Daoy (cell line): ENCODE data around the gene SCYL1. TPM values are rescaled to one million over a fixed set of nuclear protein-coding genes. Genes with fewer than 3 reads are reported as not detected.

Experiments used
- DNase-seq: peaks from one replicate; pipeline ENCODE4 v3.0.0-alpha.2; 2015; ENCODE audit warnings: low read depth
- total RNA-seq: library from RNA; depleted of rRNA; stranded (reverse); fragments of >200 nt; shearing (Covaris generic); gene quantifications from 2 replicates; pipeline ENCODE4 v1.2.3, GENCODE V29; 2014; rRNA removed

The SCYL1 gene
- total RNA-seq: 69.4 and 84.5 TPM in 2 replicates

- DNase-seq: peak; percentile 77
Observed at GRCh38 chr11:65524741-65525545, at the start of gene SCYL1. Gene SCYL1, plus strand, starts transcription at chr11:65525083. Its CDS starts 71 bp downstream, at chr11:65525154.

GRCh38 chr11:65476632-65477148, 48.2 kb upstream of the SCYL1 start:
- no peak for DNase-seq

DNA sequence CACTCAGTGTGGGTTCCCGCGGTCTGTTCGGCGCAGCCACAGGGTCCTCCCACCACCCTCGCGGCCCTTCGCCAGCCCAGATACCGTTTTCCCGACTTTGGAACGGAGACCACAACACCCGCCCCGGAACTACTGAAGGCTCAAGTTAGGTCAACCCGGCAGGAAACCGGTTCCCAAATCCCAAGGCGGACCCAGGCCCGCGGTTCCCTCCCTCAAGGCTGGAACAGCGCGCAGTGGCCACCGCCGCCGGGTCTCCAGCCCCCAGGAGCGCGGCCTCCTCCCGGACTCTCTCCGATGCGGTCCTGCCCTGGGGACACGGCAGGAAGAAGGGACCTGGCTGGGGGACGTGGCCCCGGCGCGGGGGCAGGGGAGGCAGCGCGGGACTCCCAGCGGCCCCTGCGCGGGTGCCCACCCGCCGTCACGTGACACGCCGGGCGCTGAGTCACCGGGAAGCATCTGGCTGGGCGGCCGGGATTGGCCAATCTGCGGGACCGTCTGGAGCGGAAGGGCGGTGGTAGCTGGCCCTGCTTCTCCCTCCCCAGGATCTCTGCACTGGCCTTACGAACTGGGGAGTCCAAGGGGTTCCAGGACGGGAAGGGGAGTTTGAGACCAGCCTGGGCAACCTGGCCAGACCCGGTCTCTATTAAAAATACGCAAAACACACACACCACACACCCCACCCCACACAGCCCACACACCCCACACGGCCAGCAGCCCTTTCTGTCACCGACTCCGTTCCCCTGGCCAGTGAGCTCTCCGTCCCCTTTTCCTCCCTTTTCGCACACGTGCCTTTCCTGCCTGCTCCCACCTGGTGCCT, 47.5 kb upstream of the SCYL1 start:
- peak; percentile 98 for DNase-seq

- peak; percentile 66 for DNase-seq
Observed at GRCh38 chr11:65478388-65479183, 46.3 kb upstream of the SCYL1 start.

DNA sequence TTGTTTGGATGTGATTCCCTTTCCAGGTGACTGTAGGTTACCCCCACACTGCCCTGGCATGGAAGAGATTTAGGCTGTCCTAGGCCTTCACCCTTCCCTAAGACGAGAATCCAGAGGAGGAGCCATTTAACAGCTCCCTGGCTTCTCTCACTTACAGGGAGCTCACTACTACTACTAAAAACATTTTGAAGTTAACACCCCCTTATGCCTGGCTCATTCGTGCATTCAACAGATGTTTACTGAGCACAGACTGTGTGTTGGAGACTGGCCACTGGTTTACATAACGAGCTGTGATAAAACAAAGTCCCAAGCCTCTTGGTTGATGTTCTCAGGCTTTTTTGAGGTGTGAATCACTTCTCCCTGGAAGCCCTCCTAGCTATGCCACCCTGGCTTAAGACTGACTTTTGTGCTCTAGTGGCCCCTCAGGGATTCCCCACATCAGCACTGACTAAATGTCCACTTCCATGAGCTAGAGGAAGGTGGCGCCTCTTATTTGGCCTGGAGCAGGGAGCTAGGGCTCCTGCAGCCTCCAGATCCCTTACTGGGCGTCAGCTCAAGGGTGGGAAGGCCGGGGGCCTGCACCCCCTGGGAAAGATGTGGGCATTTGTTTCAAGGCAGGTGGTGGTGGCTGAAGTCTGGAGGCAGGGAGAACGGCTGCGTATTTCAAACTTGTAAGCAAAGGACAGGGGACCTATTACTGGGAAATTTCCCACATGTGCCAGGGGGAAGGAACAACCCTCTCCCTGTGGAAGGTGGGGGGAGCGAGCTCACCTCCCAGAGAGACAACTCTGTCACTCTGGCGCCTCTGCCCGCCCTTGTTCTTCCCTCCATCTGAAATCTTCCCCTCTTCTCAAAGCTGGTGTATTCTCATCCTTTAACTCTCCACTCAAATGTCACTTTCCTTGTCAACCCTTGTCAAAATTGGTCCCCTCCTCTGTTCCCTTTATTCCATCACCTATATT, 45.4 kb upstream of the SCYL1 start:
- peak; percentile 80 for DNase-seq

DNA sequence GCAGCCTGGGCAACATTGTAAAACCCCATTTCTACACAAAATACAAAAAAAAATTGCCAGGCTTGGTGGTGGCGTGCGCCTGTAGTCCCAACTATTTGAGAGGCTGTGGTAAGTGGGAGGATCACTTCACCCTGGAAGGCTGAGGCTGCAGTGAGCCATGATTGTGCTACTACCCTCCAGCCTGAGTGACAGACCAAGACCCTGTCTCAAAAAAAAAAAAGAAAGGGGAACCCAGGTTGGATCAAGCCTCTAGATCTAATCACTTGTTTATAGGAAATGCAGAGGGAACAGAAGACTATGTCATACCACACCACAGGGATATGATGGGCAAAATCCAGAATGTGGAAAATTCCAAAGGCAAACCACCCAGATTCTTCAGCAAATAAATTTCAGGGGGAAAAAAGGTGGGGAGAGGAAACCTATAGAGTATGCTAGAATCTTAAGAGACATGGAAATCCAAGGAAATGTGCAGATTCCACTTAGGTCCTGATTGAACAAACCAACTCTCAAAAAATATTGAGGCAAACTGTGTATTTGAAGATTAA, 42.5 kb upstream of the SCYL1 start:
- DNase-seq: no peak

- DNase-seq: no peak
Observed at GRCh38 chr11:65485920-65486219, 39.0 kb upstream of the SCYL1 start.

- DNase-seq: no peak
Observed at GRCh38 chr11:65486570-65487466, 38.1 kb upstream of the SCYL1 start.

- peak; percentile 99 for DNase-seq
Observed at GRCh38 chr11:65487467-65488272, 37.2 kb upstream of the SCYL1 start.

- no peak for DNase-seq
Observed at GRCh38 chr11:65488273-65489034, 36.4 kb upstream of the SCYL1 start.

- no peak for DNase-seq
Observed at GRCh38 chr11:65489035-65489705, 35.7 kb upstream of the SCYL1 start.

DNA sequence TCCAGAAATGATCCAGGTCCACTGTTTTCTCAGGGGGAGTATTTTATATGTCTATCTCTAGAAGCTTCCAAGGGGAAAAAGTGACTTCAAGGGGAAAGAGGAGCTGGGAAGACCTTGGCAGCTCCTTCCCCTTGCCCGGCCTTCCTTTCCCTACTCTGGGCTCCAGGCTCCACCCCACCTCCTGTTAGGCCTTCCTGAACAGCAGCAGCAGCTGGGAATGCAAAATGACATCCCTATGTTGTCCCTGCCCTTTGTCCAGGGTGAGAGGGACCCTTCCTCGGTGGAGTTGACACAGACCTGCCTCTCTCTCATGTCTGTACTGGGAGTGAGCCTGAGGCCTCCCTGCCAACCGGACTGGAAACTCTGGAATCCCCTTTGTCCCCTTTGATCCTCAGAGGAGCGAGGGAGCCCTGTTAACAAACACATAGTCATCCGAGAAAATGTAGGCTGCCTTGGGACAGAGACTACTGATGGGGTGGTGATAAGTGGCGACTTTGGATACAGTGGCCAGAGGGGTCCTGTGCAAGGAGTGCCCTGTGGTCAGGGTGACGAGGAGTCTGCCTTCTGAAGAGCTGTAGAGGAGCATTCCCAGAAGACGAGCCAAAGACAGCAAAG, 35.1 kb upstream of the SCYL1 start:
- no peak for DNase-seq

- DNase-seq: no peak
Observed at GRCh38 chr11:65491163-65491465, 33.8 kb upstream of the SCYL1 start.

GRCh38 chr11:65491614-65492386, 33.1 kb upstream of the SCYL1 start:
- peak; percentile 91 for DNase-seq

GRCh38 chr11:65492387-65492636, 32.6 kb upstream of the SCYL1 start:
- no peak for DNase-seq

DNA sequence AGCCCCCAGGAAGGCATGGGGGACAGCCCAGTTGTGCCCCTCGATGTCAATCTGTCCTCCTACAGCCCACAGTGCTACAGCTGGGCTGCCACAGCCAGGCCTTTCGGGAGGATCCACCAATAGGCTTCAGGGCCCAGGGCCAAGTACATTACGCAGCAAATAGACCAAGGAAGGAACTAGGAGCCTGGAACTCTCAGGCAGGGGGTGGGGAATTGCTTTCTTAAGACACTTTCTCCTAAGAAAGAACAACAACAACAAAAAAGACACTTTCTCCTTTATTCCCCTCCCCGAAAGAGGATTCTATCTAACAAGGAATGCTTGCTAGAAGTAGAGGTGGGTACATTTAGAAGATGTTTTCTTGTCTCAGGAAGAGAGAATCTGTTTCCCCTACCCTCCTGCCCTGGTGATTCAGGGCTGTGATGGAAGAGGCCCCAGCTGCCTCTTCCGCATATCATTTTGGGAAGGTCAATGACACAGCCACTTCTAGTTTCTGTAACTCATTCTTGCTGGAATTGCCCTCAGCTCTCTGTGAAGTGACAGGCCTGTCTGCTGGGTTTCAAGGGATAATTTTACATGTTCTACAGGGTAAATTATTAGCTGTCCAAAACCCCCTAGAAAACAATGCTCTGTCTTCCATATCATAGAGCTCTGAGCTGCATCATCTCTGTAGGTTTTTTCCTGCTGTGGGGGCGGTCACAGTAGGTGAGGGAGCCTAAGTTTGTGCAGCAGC, 32.1 kb upstream of the SCYL1 start:
- peak; percentile 82 for DNase-seq
